Vagina (tissue), 2 donors: Measurements from ENCODE around the gene COX5A. TPM values are rescaled to one million over a fixed set of nuclear protein-coding genes. Genes with fewer than 3 reads are reported as not detected.
"Not testable (repeated sequence)": the region's sequence is repeated elsewhere in the genome, so short reads cannot be mapped to it uniquely, and the experiment has no call there.

Experiments
- DNase-seq, 2 donors: peaks; one replicate each; pipeline ENCODE4 v3.0.0-alpha.2; 2017; ENCODE audit errors: extremely low spot score in 2 of 2
- H3K27ac ChIP-seq: fragments of 200-600 bp; sonication (generic); one replicate; pipeline ENCODE4 v1.5.1; 2019
- H3K27me3 ChIP-seq: fragments of 200-600 bp; sonication (generic); one replicate; pipeline ENCODE4 v1.5.1; 2019
- H3K36me3 ChIP-seq, 2 donors: fragments of 200-600 bp; sonication (generic); one replicate each; pipeline ENCODE4 v1.5.1; 2017 to 2019
- H3K4me1 ChIP-seq: fragments of 200-600 bp; sonication (generic); one replicate; pipeline ENCODE4 v1.5.1; 2019
- H3K4me3 ChIP-seq, 2 donors: fragments of 200-600 bp; sonication (generic); 1 replicate in 1 of 2; 2 replicates in 1 of 2; pipeline ENCODE4 v1.5.1; 2016 to 2019
- H3K9me3 ChIP-seq: fragments of 200-600 bp; sonication (generic); one replicate; pipeline ENCODE4 v1.5.1; 2019
- CTCF ChIP-seq, 3 experiments: fragments of 450-650 bp in 2 of 3; fragments of 200-600 bp in 1 of 3; sonication (generic) in 1 of 3; IDR thresholded peaks; one replicate each; pipeline ENCODE4 v1.5.1; 2017 to 2019; ENCODE audit warnings: antibody characterized with exemption in 3 of 3, mild to moderate bottlenecking in 2 of 3, moderate library complexity in 2 of 3
- POLR2A ChIP-seq, 2 donors: fragments of 450-650 bp; IDR thresholded peaks; one replicate each; pipeline ENCODE4 v1.6.1; 2017; ENCODE audit warnings: antibody characterized with exemption in 2 of 2, mild to moderate bottlenecking in 2 of 2, moderate library complexity in 2 of 2
- POLR2AphosphoS5 ChIP-seq, 2 donors: sonication (generic); formaldehyde crosslinking; IDR thresholded peaks; one replicate each; pipeline ENCODE4 v1.9.0; 2017; ENCODE audit warnings: antibody characterized with exemption in 2 of 2, mild to moderate bottlenecking in 2 of 2, low read depth in 1 of 2; ENCODE audit not compliant: insufficient read depth in 1 of 2
- intact Hi-C: fragments of 100-400 bp; cut with DNase I; formaldehyde crosslinking; loops from one replicate; pipeline ENCODE4 v1.15.1; 2023
- total RNA-seq: library from RNA; depleted of rRNA; stranded (reverse); fragments of >200 nt; gene quantifications from one replicate; pipeline ENCODE4 v1.2.3, GENCODE V29; 2016

The COX5A gene
- total RNA-seq, 1 donor from 2014 or later = 123 TPM

DNA sequence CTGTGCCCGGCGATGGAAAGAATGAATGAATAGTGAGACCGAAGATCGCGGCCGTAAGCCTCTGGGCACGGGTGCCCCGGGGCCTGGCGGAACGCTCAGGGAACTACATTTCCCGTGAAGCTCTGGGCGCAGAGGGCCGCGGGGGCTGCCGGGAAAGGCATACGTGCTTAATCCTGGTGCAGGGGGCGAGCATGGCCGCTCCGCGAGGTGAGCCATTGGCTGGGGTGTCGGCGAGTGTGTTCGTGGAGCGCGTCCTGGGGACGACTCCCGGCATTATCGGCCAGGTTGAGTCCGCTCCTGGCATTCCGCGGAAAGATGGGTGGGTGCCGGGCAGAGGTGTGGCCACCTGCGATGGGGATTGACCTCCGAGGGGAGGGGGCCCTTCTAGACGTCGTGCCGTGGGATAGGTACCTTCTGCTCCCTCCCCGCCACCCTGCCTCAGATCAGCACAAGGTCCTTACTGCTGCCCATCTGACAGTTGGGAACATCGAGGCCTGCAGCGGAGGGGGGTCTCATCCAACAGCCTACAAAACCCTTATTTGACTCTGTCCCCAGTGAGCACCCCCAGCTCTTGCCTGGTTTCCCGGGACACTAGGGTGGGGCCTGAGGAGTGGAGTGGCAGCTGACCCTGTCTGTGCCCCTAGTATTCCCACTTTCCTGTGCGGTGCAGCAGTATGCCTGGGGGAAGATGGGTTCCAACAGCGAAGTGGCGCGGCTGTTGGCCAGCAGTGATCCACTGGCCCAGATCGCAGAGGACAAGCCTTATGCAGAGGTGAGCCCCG, 47.8 kb downstream of the COX5A start, which contains the start of gene MPI:
Gene MPI, plus strand, starts transcription at position 160 of the 782 bp plus-strand sequence. Its CDS starts 32 bp downstream, at position 192.
- DNase-seq = no peak
- H3K4me3 ChIP-seq = peak within 1 kb of the TSS; percentile 69 to 97
- H3K4me1 ChIP-seq = peaks cover 26% of the 10 kb centered on the region
- TF ChIP-seq POLR2A (IDR thresholded peaks at IDR 0.05) (peak in 1 of 2 donors; percentile 15), POLR2AphosphoS5 (IDR thresholded peaks at IDR 0.05; ENCODE audit: insufficient read depth in 1 of 2, low read depth in 1 of 2) (peak; percentile 81 to 82), CTCF (IDR thresholded peaks at IDR 0.05) (peak in 1 of 3 experiments; percentile 33)
- peak within 1 kb of the TSS; percentile 73 for H3K27ac ChIP-seq
- H3K27me3 ChIP-seq = no peaks in the 10 kb centered on the region
- H3K9me3 ChIP-seq = no peaks in the 10 kb centered on the region
- intact Hi-C loops = no loop called here
- peaks cover 0 to 6% of the 10 kb centered on the region in 2 donors for H3K36me3 ChIP-seq

- TF ChIP-seq CTCF (IDR thresholded peaks at IDR 0.05) (no peak), POLR2A (IDR thresholded peaks at IDR 0.05) (no peak), POLR2AphosphoS5 (IDR thresholded peaks at IDR 0.05; ENCODE audit: insufficient read depth in 1 of 2, low read depth in 1 of 2) (no peak)
- Histone ChIP-seq H3K4me3 (peak overlapping the region; percentile 69 to 97), H3K27ac (peak overlapping the region; percentile 73), H3K9me3 (no peaks in the 10 kb centered on the region), H3K36me3 (peaks cover 0 to 6% of the 10 kb centered on the region in 2 donors), H3K4me1 (peaks cover 26% of the 10 kb centered on the region), H3K27me3 (no peaks in the 10 kb centered on the region)
- DNase-seq = no peak
- intact Hi-C loops = no loop called here
Measured at GRCh38 chr15:74889390-74889882, 48.4 kb downstream of the COX5A start.

GRCh38 chr15:74888716-74889115, 49.2 kb downstream of the COX5A start:
- Histone ChIP-seq H3K9me3 (no peaks in the 10 kb centered on the region), H3K27ac (no peak overlapping the region), H3K4me1 (peaks cover 26% of the 10 kb centered on the region), H3K27me3 (no peaks in the 10 kb centered on the region), H3K4me3 (peak overlapping the region in 1 of 2 donors; percentile 97), H3K36me3 (peaks cover 0 to 6% of the 10 kb centered on the region in 2 donors)
- no peak for TF ChIP-seq POLR2AphosphoS5 (IDR thresholded peaks at IDR 0.05; ENCODE audit: insufficient read depth in 1 of 2, low read depth in 1 of 2)
- TF ChIP-seq POLR2A (IDR thresholded peaks at IDR 0.05) = no peak
- TF ChIP-seq CTCF (IDR thresholded peaks at IDR 0.05) = no peak
- intact Hi-C loops = no loop called here
- no peak for DNase-seq

- H3K4me3 ChIP-seq, H3K27ac ChIP-seq, H3K36me3 ChIP-seq, intact Hi-C loops, H3K27me3 ChIP-seq, H3K9me3 ChIP-seq, DNase-seq: not testable (repeated sequence)
- peaks cover 26% of the 10 kb centered on the region for H3K4me1 ChIP-seq
Measured at GRCh38 chr15:74887537-74888193, 50.2 kb downstream of the COX5A start.

DNA sequence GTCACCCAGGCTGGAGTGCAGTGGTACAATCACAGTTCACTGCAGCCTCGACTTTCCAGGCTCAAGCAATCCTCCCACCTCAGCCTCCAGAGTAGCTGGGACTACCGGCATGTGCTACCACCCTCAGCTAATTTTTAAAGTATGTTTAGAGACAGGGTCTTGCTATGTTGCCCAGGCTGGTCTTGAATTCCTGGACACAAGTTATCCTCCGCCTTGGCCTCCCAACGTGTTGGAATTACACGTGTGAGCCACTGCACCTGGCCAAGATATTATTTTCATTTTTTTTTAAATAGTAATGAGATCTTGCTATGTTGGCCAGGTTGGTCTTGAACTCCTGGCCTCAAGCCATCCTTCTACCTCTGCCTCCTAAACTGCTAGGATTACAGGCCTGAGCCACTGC, 52.4 kb downstream of the COX5A start:
- no peak for TF ChIP-seq CTCF (IDR thresholded peaks at IDR 0.05)
- no peak for TF ChIP-seq POLR2AphosphoS5 (IDR thresholded peaks at IDR 0.05; ENCODE audit: insufficient read depth in 1 of 2, low read depth in 1 of 2)
- TF ChIP-seq POLR2A (IDR thresholded peaks at IDR 0.05) = no peak
- Histone ChIP-seq H3K27ac (no peak overlapping the region), H3K4me1 (peaks cover 12% of the 10 kb centered on the region), H3K9me3 (no peaks in the 10 kb centered on the region), H3K4me3 (no peak overlapping the region), H3K27me3 (no peaks in the 10 kb centered on the region), H3K36me3 (no peaks in the 10 kb centered on the region)
- intact Hi-C loops = no loop called here
- DNase-seq = no peak
